Ovary (tissue), 3 donors: ENCODE measurements around the gene ZFP1.

Experiments used
- CTCF ChIP-seq, 3 donors: fragments of 450-650 bp in 2 of 3; fragments of 200-600 bp in 1 of 3; IDR thresholded peaks; one replicate each; pipeline versions ENCODE4 v1.5.1 to v1.8.0; 2016 to 2022; ENCODE audit warnings: antibody characterized with exemption in 3 of 3, mild to moderate bottlenecking in 1 of 3
- POLR2A ChIP-seq: fragments of 450-650 bp; IDR thresholded peaks from one replicate; pipeline ENCODE4 v1.6.1; 2017; ENCODE audit warnings: antibody characterized with exemption, mild to moderate bottlenecking, moderate library complexity
- donor health status: DM: no; HTN: no; CAD: no.

- TF ChIP-seq POLR2A (no peak), CTCF (IDR thresholded peaks at IDR 0.05) (no peak)
These were observed 21.6 kb downstream of the ZFP1 start for GRCh38 chr16:75169899-75170405.
